SK-N-MC (cell line): ENCODE results near the gene CFTR.

Source experiments
- EZH2 ChIP-seq: fragments of 200-600 bp; sonication (generic); IDR thresholded peaks from one replicate; pipeline ENCODE4 v1.6.1; 2017; ENCODE audit warnings: antibody characterized with exemption
- FOXP2 ChIP-seq: optimal IDR thresholded peaks from 2 replicates; pipeline ENCODE3; 2011; ENCODE audit warnings: mild to moderate bottlenecking, moderate library complexity; ENCODE audit not compliant: insufficient read depth; ENCODE audit errors: extremely low read length, control extremely low read depth
- POLR2AphosphoS5 ChIP-seq: IDR thresholded peaks from 2 replicates; pipeline ENCODE4 v1.6.1; 2012; ENCODE audit warnings: mild to moderate bottlenecking, low read depth, low read length, borderline replicate concordance

DNA sequence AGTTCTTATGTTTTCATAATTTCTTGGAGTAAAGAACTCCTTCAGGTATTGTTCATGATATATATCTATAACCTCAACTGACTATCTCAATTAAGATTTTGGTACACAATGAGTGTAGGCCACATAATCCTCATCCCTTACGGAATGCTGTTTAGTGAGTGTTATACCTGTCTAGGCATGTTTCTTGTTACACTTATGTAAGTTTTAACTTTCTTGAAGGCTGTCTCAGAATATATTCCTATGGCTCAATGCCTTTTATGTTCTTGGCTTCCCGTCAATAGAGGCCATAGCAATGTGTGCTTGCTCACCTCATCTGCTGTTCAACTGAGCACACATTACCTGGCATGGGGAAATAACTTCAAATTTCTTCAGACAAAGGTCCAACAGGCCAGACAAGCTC lies 208.3 kb downstream of the CFTR start:
- no peak for TF ChIP-seq EZH2
- no peak for TF ChIP-seq POLR2AphosphoS5
- TF ChIP-seq FOXP2: no peak
